ENCODE results near the gene DBN1.

DBN1 gene

GRCh38 chr5:177496727-177497291, 23.4 kb upstream of the DBN1 start:
- Histone ChIP-seq H3K27ac (peak overlapping the region; percentile 46 to 93 (median 87); a peak in 21 of 22 replicates), H3K4me3 (peak overlapping the region; percentile 73 to 89 (median 83)), H3K9me3 (replicated peaks in 1 of 11) (no peaks in the 10 kb centered on the region), H4K20me1 (peaks cover 18 to 66% (median 45%) of the 10 kb centered on the region in 11 experiments; a peak in 21 of 22 replicates), H3K9ac (peak overlapping the region; percentile 79 to 91 (median 88)), H3K27me3 (peaks cover 0 to 27% (median 0%) of the 10 kb centered on the region in 11 experiments; a peak in 4 of 22 replicates), H3K36me3 (peaks cover 10 to 30% (median 15%) of the 10 kb centered on the region in 11 experiments; a peak in 21 of 22 replicates), H3K4me2 (peak overlapping the region; percentile 97 to 100 (median 100)), H3K4me1 (peaks cover 72 to 90% (median 89%) of the 10 kb centered on the region in 10 experiments)
- no peak for TF ChIP-seq Cebpa-rat (IDR thresholded peaks at IDR 0.05)

- H3K27ac ChIP-seq, result peak overlapping the region; percentile 43 to 93 (median 87); a peak in 21 of 22 replicates
- H3K9me3 ChIP-seq (replicated peaks in 1 of 11), result no peaks in the 10 kb centered on the region
- H3K4me3 ChIP-seq, result peak overlapping the region; percentile 73 to 89 (median 83)
- peaks cover 0 to 27% (median 0%) of the 10 kb centered on the region in 11 experiments; a peak in 4 of 22 replicates for H3K27me3 ChIP-seq
- TF ChIP-seq Cebpa-rat (IDR thresholded peaks at IDR 0.05), result no peak
- peak overlapping the region; percentile 97 to 100 (median 100) for H3K4me2 ChIP-seq
- H3K4me1 ChIP-seq, result peaks cover 70 to 90% (median 87%) of the 10 kb centered on the region in 10 experiments
- peaks cover 15 to 35% (median 21%) of the 10 kb centered on the region in 11 experiments; a peak in 21 of 22 replicates for H3K36me3 ChIP-seq
- peaks cover 12 to 62% (median 39%) of the 10 kb centered on the region in 11 experiments; a peak in 21 of 22 replicates for H4K20me1 ChIP-seq
- H3K9ac ChIP-seq, result peak overlapping the region; percentile 79 to 91 (median 88)
These were observed 22.8 kb upstream of the DBN1 start for GRCh38 chr5:177496070-177496726.

GRCh38 chr5:177495243-177496060, 22.0 kb upstream of the DBN1 start:
- H3K4me3 ChIP-seq, result peak overlapping the region; percentile 73 to 89 (median 83); a peak in 19 of 20 replicates
- peaks cover 0 to 25% (median 0%) of the 10 kb centered on the region in 11 experiments; a peak in 4 of 22 replicates for H3K27me3 ChIP-seq
- peak overlapping the region in 10 of 11 experiments; percentile 79 to 93 (median 88); a peak in 21 of 22 replicates for H3K27ac ChIP-seq
- peak overlapping the region; percentile 97 to 100 (median 100) for H3K4me2 ChIP-seq
- peaks cover 71 to 90% (median 87%) of the 10 kb centered on the region in 10 experiments for H3K4me1 ChIP-seq
- H3K36me3 ChIP-seq, result peaks cover 21 to 40% (median 27%) of the 10 kb centered on the region in 11 experiments; a peak in 21 of 22 replicates
- H3K9ac ChIP-seq, result peak overlapping the region; percentile 79 to 91 (median 88); a peak in 21 of 22 replicates
- no peaks in the 10 kb centered on the region for H3K9me3 ChIP-seq (replicated peaks in 1 of 11)
- H4K20me1 ChIP-seq, result peaks cover 10 to 67% (median 35%) of the 10 kb centered on the region in 11 experiments; a peak in 17 of 22 replicates
- TF ChIP-seq Cebpa-rat (IDR thresholded peaks at IDR 0.05), result no peak

GRCh38 chr5:177494346-177495195, 21.1 kb upstream of the DBN1 start:
- peaks cover 0 to 16% (median 0%) of the 10 kb centered on the region in 11 experiments; a peak in 4 of 22 replicates for H3K27me3 ChIP-seq
- peak overlapping the region; percentile 97 to 100 (median 100) for H3K4me2 ChIP-seq
- H3K4me1 ChIP-seq, result peaks cover 80 to 90% (median 87%) of the 10 kb centered on the region in 10 experiments
- H3K9me3 ChIP-seq (replicated peaks in 1 of 11), result no peaks in the 10 kb centered on the region
- peak overlapping the region in 10 of 11 experiments; percentile 70 to 93 (median 88); a peak in 21 of 22 replicates for H3K27ac ChIP-seq
- peaks cover 17 to 69% (median 40%) of the 10 kb centered on the region in 11 experiments; a peak in 21 of 22 replicates for H4K20me1 ChIP-seq
- peak overlapping the region; percentile 79 to 91 (median 88); a peak in 21 of 22 replicates for H3K9ac ChIP-seq
- H3K4me3 ChIP-seq, result peak overlapping the region in 9 of 10 experiments; percentile 79 to 89 (median 83); a peak in 17 of 20 replicates
- TF ChIP-seq Cebpa-rat (IDR thresholded peaks at IDR 0.05), result no peak
- H3K36me3 ChIP-seq, result peaks cover 21 to 47% (median 34%) of the 10 kb centered on the region in 11 experiments; a peak in 21 of 22 replicates

- no peak for TF ChIP-seq Cebpa-rat (IDR thresholded peaks at IDR 0.05)
- H4K20me1 ChIP-seq, result peaks cover 24 to 76% (median 46%) of the 10 kb centered on the region in 11 experiments; a peak in 21 of 22 replicates
- H3K4me1 ChIP-seq, result peaks cover 81 to 90% (median 87%) of the 10 kb centered on the region in 10 experiments
- H3K36me3 ChIP-seq, result peaks cover 25 to 54% (median 40%) of the 10 kb centered on the region in 11 experiments; a peak in 21 of 22 replicates
- peak overlapping the region; percentile 97 to 100 (median 100) for H3K4me2 ChIP-seq
- H3K9me3 ChIP-seq (replicated peaks in 1 of 11), result no peaks in the 10 kb centered on the region
- peak overlapping the region in 10 of 11 experiments; percentile 79 to 91 (median 88); a peak in 18 of 22 replicates for H3K9ac ChIP-seq
- H3K27me3 ChIP-seq, result peaks cover 0 to 9% (median 0%) of the 10 kb centered on the region in 11 experiments; a peak in 4 of 22 replicates
- H3K4me3 ChIP-seq, result peak overlapping the region in 2 of 10 experiments; percentile 88 to 89; a peak in 6 of 20 replicates
- peak overlapping the region in 10 of 11 experiments; percentile 70 to 93 (median 88); a peak in 20 of 22 replicates for H3K27ac ChIP-seq
These were observed 20.4 kb upstream of the DBN1 start for GRCh38 chr5:177493795-177494345.

- peaks cover 33 to 65% (median 50%) of the 10 kb centered on the region in 11 experiments for H3K36me3 ChIP-seq
These were observed 19.4 kb upstream of the DBN1 start for GRCh38 chr5:177492841-177493240.

More at GRCh38 chr5:177492841-177493240, 19.4 kb upstream of the DBN1 start:
- Histone ChIP-seq H3K4me2 (peak overlapping the region; percentile 97 to 100 (median 100); a peak in 20 of 22 replicates), H3K4me3 (no peak overlapping the region), H3K27ac (peak overlapping the region in 10 of 11 experiments; percentile 70 to 93 (median 88); a peak in 18 of 22 replicates), H4K20me1 (peaks cover 31 to 82% (median 54%) of the 10 kb centered on the region in 11 experiments), H3K4me1 (peaks cover 71 to 89% (median 86%) of the 10 kb centered on the region in 10 experiments), H3K9me3 (replicated peaks in 1 of 11) (no peaks in the 10 kb centered on the region), H3K9ac (peak overlapping the region in 9 of 11 experiments; percentile 84 to 91 (median 89); a peak in 15 of 22 replicates), H3K27me3 (no peaks in the 10 kb centered on the region)
- no peak for TF ChIP-seq Cebpa-rat (IDR thresholded peaks at IDR 0.05)
